ENCODE data around the gene NEK7.

- no peak for TF ChIP-seq CTCF (IDR thresholded peaks at IDR 0.05)
- peak; percentile 16 for TF ChIP-seq POLR2A (IDR thresholded peaks at IDR 0.05)
These were observed 546 bp downstream of the NEK7 start for GRCh38 chr1:198157241-198157846.

Data from right lobe of liver (tissue), 4 donors.